Measurements from ENCODE around the gene MYOF. TPM values are rescaled to one million over a fixed set of nuclear protein-coding genes. Genes with fewer than 3 reads are reported as not detected.

MYOF gene
- polyA plus RNA-seq, 3 donors: 9.7 to 29.1 (median 14.5) TPM

DNA sequence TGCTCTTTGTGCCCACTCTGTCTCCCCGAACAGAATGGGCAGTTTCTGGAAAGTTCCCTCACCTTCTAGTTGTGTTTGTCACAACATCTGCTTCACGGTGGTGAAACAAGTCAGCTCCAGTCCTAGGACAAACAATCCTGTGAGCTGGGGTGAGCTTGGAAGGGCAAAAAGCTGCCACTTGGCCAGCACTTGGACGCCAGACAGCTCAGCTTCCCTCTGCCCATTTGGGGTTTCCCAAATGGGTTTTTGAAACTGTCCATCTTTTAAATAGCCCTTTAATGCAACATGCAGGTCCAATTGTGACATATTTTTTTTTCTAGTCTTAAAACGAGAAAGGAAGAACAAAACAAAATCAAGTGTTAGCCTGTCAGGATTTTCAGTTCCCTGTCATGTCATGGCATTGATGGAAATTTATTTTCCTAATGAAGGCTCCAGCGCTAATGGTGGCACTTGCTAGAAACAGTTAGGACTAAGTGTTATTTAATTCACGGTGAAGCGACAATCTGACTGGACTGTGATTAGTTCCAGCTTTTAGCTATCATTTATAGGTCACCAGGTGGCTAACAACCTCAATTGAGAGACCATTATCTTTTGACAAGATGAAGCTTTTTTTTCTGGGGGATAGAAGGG lies 181.7 kb downstream of the MYOF start:
- DNase-seq: no peak
- Histone ChIP-seq H3K36me3 (replicated peaks in 1 of 2; ENCODE audit: control insufficient read depth in 1 of 2, insufficient read depth in 2 of 2, low read length in 2 of 2) (peaks cover 0 to 5% of the 10 kb centered on the region in 2 donors), H3K79me2 (ENCODE audit: insufficient read depth, low read length) (no peaks in the 10 kb centered on the region), H4K20me1 (ENCODE audit: insufficient read depth, low read length) (no peaks in the 10 kb centered on the region), H3K27ac (ENCODE audit: low read depth in 1 of 2, low read length in 2 of 2) (no peak overlapping the region), H3K9ac (ENCODE audit: insufficient read depth, low read length, poor library complexity, severe bottlenecking) (no peak overlapping the region), H2AFZ (ENCODE audit: insufficient read depth, low read depth, low read length, poor library complexity, severe bottlenecking) (no peak overlapping the region), H3K4me1 (ENCODE audit: control insufficient read depth in 1 of 2, insufficient read depth in 2 of 2, low read length in 2 of 2) (no peaks in the 10 kb centered on the region), H3K27me3 (ENCODE audit: control insufficient read depth in 2 of 2, insufficient read depth in 2 of 2, low read length in 2 of 2) (no peaks in the 10 kb centered on the region), H3K9me3 (replicated peaks in 1 of 2; ENCODE audit: control insufficient read depth in 1 of 2, insufficient read depth in 1 of 2, low read length in 2 of 2) (no peaks in the 10 kb centered on the region), H3K4me3 (replicated peaks in 1 of 3; ENCODE audit: low read depth in 2 of 3, low read length in 3 of 3) (no peak overlapping the region), H3K4me2 (replicated peaks; ENCODE audit: extremely low read depth, low read length, poor library complexity, severe bottlenecking) (no peak overlapping the region)
- Mint-ChIP-seq H3K4me3 (no peak overlapping the region), H3K9me3 (no peaks in the 10 kb centered on the region), H3K36me3 (peaks cover 7 to 10% of the 10 kb centered on the region in 2 donors), H3K27ac (no peak overlapping the region), H3K4me1 (no peaks in the 10 kb centered on the region), H3K27me3 (ENCODE audit: low read depth in 3 of 3) (peaks cover 0 to 3% (median 0%) of the 10 kb centered on the region in 3 donors)
- intact Hi-C loops (cut with micrococcal nuclease): no loop called here
- 89% methylated on average over 3 of the region's 7 CpGs for WGBS (ENCODE audit: insufficient coverage)
- TF ChIP-seq, protein P1, sequence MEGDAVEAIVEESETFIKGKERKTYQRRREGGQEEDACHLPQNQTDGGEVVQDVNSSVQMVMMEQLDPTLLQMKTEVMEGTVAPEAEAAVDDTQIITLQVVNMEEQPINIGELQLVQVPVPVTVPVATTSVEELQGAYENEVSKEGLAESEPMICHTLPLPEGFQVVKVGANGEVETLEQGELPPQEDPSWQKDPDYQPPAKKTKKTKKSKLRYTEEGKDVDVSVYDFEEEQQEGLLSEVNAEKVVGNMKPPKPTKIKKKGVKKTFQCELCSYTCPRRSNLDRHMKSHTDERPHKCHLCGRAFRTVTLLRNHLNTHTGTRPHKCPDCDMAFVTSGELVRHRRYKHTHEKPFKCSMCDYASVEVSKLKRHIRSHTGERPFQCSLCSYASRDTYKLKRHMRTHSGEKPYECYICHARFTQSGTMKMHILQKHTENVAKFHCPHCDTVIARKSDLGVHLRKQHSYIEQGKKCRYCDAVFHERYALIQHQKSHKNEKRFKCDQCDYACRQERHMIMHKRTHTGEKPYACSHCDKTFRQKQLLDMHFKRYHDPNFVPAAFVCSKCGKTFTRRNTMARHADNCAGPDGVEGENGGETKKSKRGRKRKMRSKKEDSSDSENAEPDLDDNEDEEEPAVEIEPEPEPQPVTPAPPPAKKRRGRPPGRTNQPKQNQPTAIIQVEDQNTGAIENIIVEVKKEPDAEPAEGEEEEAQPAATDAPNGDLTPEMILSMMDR (IDR thresholded peaks at IDR 0.05): no peak

DNA sequence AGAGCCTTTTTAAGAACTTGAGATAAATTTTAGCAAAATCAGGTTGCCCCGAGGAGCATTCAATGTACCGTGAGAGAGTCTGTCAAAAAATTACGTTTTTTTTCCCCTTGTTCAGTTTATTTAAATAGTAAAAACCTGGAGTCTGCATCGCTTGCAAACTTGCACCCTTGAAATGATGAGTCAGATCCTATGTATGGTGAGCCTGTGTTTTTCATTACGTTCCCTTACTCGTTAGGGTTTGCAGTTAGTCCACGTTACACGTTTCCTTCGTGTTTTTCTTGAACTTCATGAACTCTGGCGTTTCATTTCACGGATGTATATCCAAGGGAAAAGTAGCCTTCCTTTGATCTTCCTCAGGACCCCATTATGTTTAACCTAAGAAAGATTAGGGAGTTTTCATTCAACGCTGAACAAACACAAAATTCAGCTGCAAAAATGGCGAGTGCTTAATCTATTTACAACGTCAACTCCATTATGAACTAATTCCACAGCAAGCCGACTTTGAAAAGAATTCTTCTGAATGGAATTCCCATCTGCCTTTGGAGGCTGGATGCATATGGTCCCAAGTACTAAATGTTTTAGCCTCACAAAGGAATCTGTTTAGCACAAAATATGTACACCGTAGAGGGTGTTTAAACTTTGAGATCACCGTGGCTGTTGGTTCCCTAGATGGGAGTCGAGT lies 182.4 kb downstream of the MYOF start:
- Mint-ChIP-seq H3K9me3 (no peaks in the 10 kb centered on the region), H3K27me3 (ENCODE audit: low read depth in 3 of 3) (peaks cover 2 to 3% (median 2%) of the 10 kb centered on the region in 3 donors), H3K4me1 (no peaks in the 10 kb centered on the region), H3K4me3 (no peak overlapping the region), H3K27ac (no peak overlapping the region), H3K36me3 (peaks cover 3 to 5% of the 10 kb centered on the region in 2 donors)
- TF ChIP-seq, protein P1 (IDR thresholded peaks at IDR 0.05): no peak
- WGBS (ENCODE audit: insufficient coverage): 89% methylated on average over 3 of the region's 18 CpGs
- H3K9me3 ChIP-seq (replicated peaks in 1 of 2; ENCODE audit: control insufficient read depth in 1 of 2, insufficient read depth in 1 of 2, low read length in 2 of 2): no peaks in the 10 kb centered on the region
- H2AFZ ChIP-seq (ENCODE audit: insufficient read depth, low read depth, low read length, poor library complexity, severe bottlenecking): no peak overlapping the region
- no peaks in the 10 kb centered on the region for H3K27me3 ChIP-seq (ENCODE audit: control insufficient read depth in 2 of 2, insufficient read depth in 2 of 2, low read length in 2 of 2)
- H3K4me1 ChIP-seq (ENCODE audit: control insufficient read depth in 1 of 2, insufficient read depth in 2 of 2, low read length in 2 of 2): no peaks in the 10 kb centered on the region
- no peak overlapping the region for H3K4me2 ChIP-seq (replicated peaks; ENCODE audit: extremely low read depth, low read length, poor library complexity, severe bottlenecking)
- no peak overlapping the region for H3K9ac ChIP-seq (ENCODE audit: insufficient read depth, low read length, poor library complexity, severe bottlenecking)
- H3K27ac ChIP-seq (ENCODE audit: low read depth in 1 of 2, low read length in 2 of 2): no peak overlapping the region
- no peaks in the 10 kb centered on the region for H3K36me3 ChIP-seq (replicated peaks in 1 of 2; ENCODE audit: control insufficient read depth in 1 of 2, insufficient read depth in 2 of 2, low read length in 2 of 2)
- no peaks in the 10 kb centered on the region for H4K20me1 ChIP-seq (ENCODE audit: insufficient read depth, low read length)
- H3K79me2 ChIP-seq (ENCODE audit: insufficient read depth, low read length): no peaks in the 10 kb centered on the region
- no peak for DNase-seq
- no peak overlapping the region for H3K4me3 ChIP-seq (replicated peaks in 1 of 3; ENCODE audit: low read depth in 2 of 3, low read length in 3 of 3)
- intact Hi-C loops (cut with micrococcal nuclease): no loop called here
